HepG2 (cell line): Measurements from ENCODE around the gene HLCS. TPM values are rescaled to one million over a fixed set of nuclear protein-coding genes. Genes with fewer than 3 reads are reported as not detected.

Source experiments
- ATAC-seq: fragments of 200-7000 bp; cut with Tn5 transposase; 3 replicates; pipeline ENCODE4 v1.9.1; 2020; ENCODE audit warnings: mild to moderate bottlenecking, moderate library complexity
- BruUV-seq: library from RNA; stranded (reverse); fragments of 400-500 nt; replicated peaks from 2 replicates; lab custom pipeline; 2021; lab: Mats Ljungman, UMichigan
- CTCF ChIA-PET: fragments of 300-600 bp; formaldehyde crosslinking; extraction: SDS; loops from one replicate; lab custom pipeline; 2021; ENCODE audit warnings: low total read pairs, inconsistent platforms, low intra/inter-chr PET ratio; lab: Yijun Ruan, JAX
- POLR2A ChIA-PET: fragments of 350-600 bp; sonication (Branson Sonifier 250); formaldehyde crosslinking; loops from one replicate; lab custom pipeline; 2020; ENCODE audit warnings: antibody characterized with exemption, inconsistent platforms; lab: Yijun Ruan, JAX
- DNase-seq: peaks from one replicate; pipeline ENCODE4 v3.0.0-alpha.2; 2015; ENCODE audit warnings: low spot score
- FAIRE-seq: peaks from 3 replicates; lab custom pipeline; 2011; peaks lifted over from hg19 to GRCh38; lab: Jason Lieb, UNC
- H2AFZ ChIP-seq: one replicate; pipeline ENCODE4 v1.6.1; 2011; ENCODE audit warnings: low read length, inconsistent platforms
- H3K27ac ChIP-seq: fragments of 300-600 bp; 3 replicates; pipeline ENCODE4 v1.8.0; 2011; ENCODE audit warnings: mixed run types, mild to moderate bottlenecking, mixed read lengths, low read length, inconsistent platforms; ENCODE audit not compliant: insufficient read depth; ENCODE audit errors: extremely low read length
- H3K27me3 ChIP-seq, 2 experiments: fragments of 200-600 bp in 1 of 2; 2 replicates in 1 of 2; 3 replicates in 1 of 2; pipeline versions ENCODE4 v1.6.0 to v1.8.0; 2011; ENCODE audit warnings: low read length in 2 of 2, mild to moderate bottlenecking in 2 of 2, moderate library complexity in 2 of 2, inconsistent platforms in 1 of 2; ENCODE audit not compliant: insufficient read depth in 2 of 2, control insufficient read depth in 1 of 2
- H3K36me3 ChIP-seq, 2 experiments: fragments of 200-600 bp in 1 of 2; replicated peaks in 1 of 2; 2 replicates in 1 of 2; 3 replicates in 1 of 2; pipeline versions ENCODE4 v1.5.1 to v1.8.0; 2011; ENCODE audit warnings: low read length in 2 of 2, inconsistent platforms in 1 of 2; ENCODE audit not compliant: insufficient read depth in 2 of 2, control insufficient read depth in 1 of 2
- H3K4me1 ChIP-seq: 2 replicates; pipeline ENCODE4 v1.5.1; 2012; ENCODE audit warnings: low read length, inconsistent platforms; ENCODE audit not compliant: insufficient read depth
- H3K4me2 ChIP-seq: 2 replicates; pipeline ENCODE4 v1.6.0; 2011; ENCODE audit warnings: low read depth, low read length, inconsistent platforms
- H3K4me3 ChIP-seq, 3 experiments: fragments of 200-600 bp in 1 of 3; sonication (generic), shearing (Covaris generic) in 1 of 3; replicated peaks in 1 of 3; 2 replicates each; pipeline ENCODE4 v1.5.1; 2011 to 2016; ENCODE audit warnings: low read length in 3 of 3, inconsistent platforms in 2 of 3, low read depth in 2 of 3, mild to moderate bottlenecking in 2 of 3, control low read depth in 1 of 3, mixed read lengths in 1 of 3; ENCODE audit not compliant: insufficient read depth in 1 of 3
- H3K79me2 ChIP-seq: one replicate; pipeline ENCODE4 v1.6.1; 2011; ENCODE audit warnings: low read length, inconsistent platforms; ENCODE audit not compliant: insufficient read depth
- H3K9ac ChIP-seq: 2 replicates; pipeline ENCODE4 v1.6.0; 2011; ENCODE audit warnings: mild to moderate bottlenecking, low read depth, low read length, inconsistent platforms; ENCODE audit not compliant: insufficient read depth
- H3K9me3 ChIP-seq: 2 replicates; pipeline ENCODE4 v1.5.1; 2012; ENCODE audit warnings: mild to moderate bottlenecking, low read length
- H4K20me1 ChIP-seq: 2 replicates; pipeline ENCODE4 v1.6.0; 2011; ENCODE audit warnings: inconsistent platforms, mild to moderate bottlenecking, low read length, moderate library complexity; ENCODE audit not compliant: insufficient read depth
- DPF2 ChIP-seq: sonication (generic); formaldehyde crosslinking; IDR thresholded peaks from 2 replicates; pipeline ENCODE4 v1.4.0; 2020; ENCODE audit warnings: mild to moderate bottlenecking, low read depth, missing genetic modification reagents, borderline replicate concordance
- EP300 ChIP-seq, 3 experiments: sonication (generic) in 1 of 3; formaldehyde crosslinking in 1 of 3; IDR thresholded peaks; 2 replicates each; pipeline versions ENCODE4 v1.5.1 to v1.6.1; 2011 to 2020; ENCODE audit warnings: low read depth in 2 of 3, low read length in 2 of 3, borderline replicate concordance in 1 of 3, improper control_type of control experiment in 1 of 3, mild to moderate bottlenecking in 1 of 3, missing genetic modification reagents in 1 of 3, moderate library complexity in 1 of 3
- FOXJ3 ChIP-seq: sonication (generic); formaldehyde crosslinking; IDR thresholded peaks from 2 replicates; pipeline ENCODE4 v1.4.0; 2020; ENCODE audit warnings: missing genetic modification reagents, mild to moderate bottlenecking, borderline replicate concordance
- FOXP1 ChIP-seq, 2 experiments: fragments of 450-650 bp in 1 of 2; IDR thresholded peaks; 2 replicates each; pipeline ENCODE4 v1.6.1; 2017 to 2018; ENCODE audit warnings: antibody characterized with exemption in 1 of 2
- HNF4A ChIP-seq: sonication (generic); formaldehyde crosslinking; IDR thresholded peaks from 2 replicates; pipeline ENCODE4 v1.4.0; 2020; ENCODE audit warnings: missing genetic modification reagents
- IRF2 ChIP-seq: IDR thresholded peaks from 2 replicates; pipeline ENCODE4 v1.6.1; 2018; ENCODE audit warnings: missing genetic modification reagents, missing compliant biosample characterization
- LCORL ChIP-seq, 2 experiments: fragments of 450-650 bp in 1 of 2; sonication (generic) in 1 of 2; formaldehyde crosslinking in 1 of 2; IDR thresholded peaks; 2 replicates each; pipeline versions ENCODE4 v1.5.0 to v1.6.1; 2017 to 2020; ENCODE audit warnings: antibody characterized with exemption in 1 of 2, missing genetic modification reagents in 1 of 2
- MAFK ChIP-seq, 2 experiments: IDR thresholded peaks in 1 of 2; conservative IDR thresholded peaks in 1 of 2; 2 replicates each; pipeline ENCODE4 v1.6.1; 2011; ENCODE audit warnings: improper control_type of control experiment in 2 of 2, low read length in 2 of 2
- SALL1 ChIP-seq: sonication (generic); formaldehyde crosslinking; IDR thresholded peaks from 2 replicates; pipeline ENCODE4 v1.8.0; 2022; ENCODE audit warnings: mild to moderate bottlenecking, missing genetic modification reagents
- TEAD2 ChIP-seq: sonication (generic); formaldehyde crosslinking; IDR thresholded peaks from 2 replicates; pipeline ENCODE4 v1.9.0; 2021; ENCODE audit warnings: missing genetic modification reagents
- ZBTB1 ChIP-seq: sonication (generic); formaldehyde crosslinking; IDR thresholded peaks from 2 replicates; pipeline ENCODE4 v1.4.0; 2020; ENCODE audit warnings: missing genetic modification reagents, borderline replicate concordance
- ZEB1 ChIP-seq: IDR thresholded peaks from 2 replicates; pipeline ENCODE4 v1.6.1; 2012; ENCODE audit warnings: mild to moderate bottlenecking, low read depth, inconsistent platforms; ENCODE audit not compliant: insufficient replicate concordance
- ZGPAT ChIP-seq: IDR thresholded peaks from 2 replicates; pipeline ENCODE4 v1.6.1; 2016; ENCODE audit warnings: mild to moderate bottlenecking
- ZMYM4 ChIP-seq: sonication (generic); formaldehyde crosslinking; IDR thresholded peaks from 2 replicates; pipeline ENCODE4 v1.8.1; 2023; ENCODE audit warnings: mild to moderate bottlenecking, missing genetic modification reagents
- ZSCAN21 ChIP-seq: sonication (generic); formaldehyde crosslinking; IDR thresholded peaks from 2 replicates; pipeline ENCODE4 v1.8.0; 2022; ENCODE audit warnings: mild to moderate bottlenecking, missing genetic modification reagents, moderate library complexity, borderline replicate concordance
- ZSCAN25 ChIP-seq: sonication (generic); formaldehyde crosslinking; IDR thresholded peaks from 2 replicates; pipeline ENCODE4 v1.8.0; 2022; ENCODE audit warnings: mild to moderate bottlenecking, missing genetic modification reagents
- ZZZ3 ChIP-seq: sonication (generic); formaldehyde crosslinking; IDR thresholded peaks from 2 replicates; pipeline ENCODE4 v1.4.0; 2020; ENCODE audit warnings: missing genetic modification reagents, mild to moderate bottlenecking, borderline replicate concordance
- WGBS: methylation state at CpG from one replicate; pipeline ENCODE4 v1.1.6; 2017; ENCODE audit warnings: low lambda C conversion rate; 5-methylcytosine and 5-hydroxymethylcytosine counted together
- in situ Hi-C: cut with HindIII; loops from 2 replicates; pipeline ENCODE4 v1.10.0; 2017; ENCODE audit warnings: low pct_unique_long_range_greater_than_20kb; ENCODE audit not compliant: extremely low pct_ligation_motif_present
- intact Hi-C: fragments of 100-400 bp; cut with micrococcal nuclease; formaldehyde crosslinking; loops from one replicate; pipeline ENCODE4 v1.10.0; 2022; ENCODE audit not compliant: unreplicated experiment
- polyA plus RNA-seq, 8 experiments: library from polyadenylated mRNA; depleted of rRNA in 3 of 8; stranded (reverse) in 7 of 8; unstranded in 1 of 8; fragments of >200 nt; fragmentation: Illumina TruSeq in 4 of 8; extraction: Trizol in 4 of 8; gene quantifications; 2 replicates each; pipeline versions ENCODE4 v1.2.1 to v1.2.3, GENCODE V29; 2011 to 2016; ENCODE audit warnings: low read depth in 4 of 8, missing spikeins in 1 of 8, mixed read lengths in 1 of 8; ENCODE audit not compliant: insufficient read depth in 1 of 8
- total RNA-seq, 5 experiments: library from RNA; depleted of rRNA; stranded (reverse); fragments of >200 nt; fragmentation: Illumina TruSeq; extraction: Trizol; gene quantifications; 2 replicates each; pipeline ENCODE4 v1.2.3, GENCODE V29; 2016; ENCODE audit warnings: low read depth in 1 of 5
- TF ChIP-seq, protein P1 (sequence below): sonication (generic); formaldehyde crosslinking; IDR thresholded peaks from 2 replicates; pipeline ENCODE4 v1.4.0; 2020; ENCODE audit warnings: missing genetic modification reagents

The HLCS gene
- total and polyA plus RNA-seq, 2 of the 13 experiments (the other 11 are each of a cell fraction or from before 2014, with no cell fraction given), result 7.9 to 12.3 TPM

GRCh38 chr21:36860736-36861594 lies 105.5 kb downstream of the HLCS start:
- H3K9me3 ChIP-seq, result no peaks in the 10 kb centered on the region
- POLR2A ChIA-PET, result interaction anchor here (2.8 kb wide), 1 partner anchor 57 kb away, joined by 14 read pairs; no protein-coding TSS in a partner anchor
- intact Hi-C loops (loop anchor here (5.0 kb wide), 2 partner anchors 56 to 114 kb away; no protein-coding TSS in a partner anchor), in situ Hi-C loops (no loop called here)
- H3K27ac ChIP-seq, result peak overlapping the region; percentile 75
- peak; percentile 36 for FAIRE-seq
- peak overlapping the region in 2 of 3 experiments; percentile 43 to 48; a peak in 2 of 6 replicates for H3K4me3 ChIP-seq
- H3K36me3 ChIP-seq, result no peaks in the 10 kb centered on the region
- H3K79me2 ChIP-seq, result no peaks in the 10 kb centered on the region
- DNase-seq, result peak; percentile 72
- H3K9ac ChIP-seq, result peak overlapping the region; percentile 48
- CTCF ChIA-PET, result no interaction called here
- H3K27me3 ChIP-seq, result no peaks in the 10 kb centered on the region
- peak overlapping the region; percentile 54 for H3K4me2 ChIP-seq
- ATAC-seq, result peak; percentile 51
- no peak overlapping the region for H2AFZ ChIP-seq
- 8% methylated on average over 8 of the region's 8 CpGs for WGBS
- H4K20me1 ChIP-seq, result no peaks in the 10 kb centered on the region
- no TSS peak for BruUV-seq
- H3K4me1 ChIP-seq, result peaks cover 74% of the 10 kb centered on the region
- TF ChIP-seq ZSCAN21 (CRISPR knock-in tag) (peak; percentile 60; the same call in 1 of the 2 replicates), FOXP1 (IDR thresholded peaks at IDR 0.05) (no peak), FOXP1 (CRISPR knock-in tag; IDR thresholded peaks at IDR 0.05) (peak; percentile 56; the same call in 1 of the 2 replicates), IRF2 (CRISPR knock-in tag) (peak; percentile 41; the same call in 1 of the 2 replicates), SALL1 (CRISPR knock-in tag) (peak; percentile 41), ZSCAN25 (CRISPR knock-in tag) (0 out of 2 replicates have a peak, but pooled peaks have one; percentile 36), TEAD2 (CRISPR knock-in tag) (no peak), ZBTB1 (no peak), ZEB1 (peak; percentile 85), ZZZ3 (CRISPR knock-in tag) (no peak), ZMYM4 (CRISPR knock-in tag) (peak; percentile 34; the same call in 1 of the 2 replicates), MAFK (conservative IDR thresholded peaks at IDR 0.05 in 1 of 2, IDR thresholded peaks at IDR 0.05 in 1 of 2; ENCODE audit: low read length in 2 of 2) (0 out of 4 replicates have a peak, but pooled peaks of 1 of the 2 experiments have one; percentile 5), EP300 (IDR thresholded peaks at IDR 0.05; ENCODE audit: low read depth in 2 of 2, low read length in 2 of 2) (peak in 1 of 2 experiments; percentile 47; a peak in 2 of 4 replicates), EP300 (CRISPR knock-in tag; IDR thresholded peaks at IDR 0.05; ENCODE audit: borderline replicate concordance) (no peak), ZGPAT (CRISPR knock-in tag) (peak; percentile 22; the same call in 1 of the 2 replicates), DPF2 (CRISPR knock-in tag) (peak; percentile 15; the same call in 1 of the 2 replicates), FOXJ3 (no peak), HNF4A (peak; percentile 45; the same call in 1 of the 2 replicates), LCORL (IDR thresholded peaks at IDR 0.05) (no peak), LCORL (CRISPR knock-in tag; IDR thresholded peaks at IDR 0.05) (peak; percentile 62; the same call in 1 of the 2 replicates)
- TF ChIP-seq, protein P1, sequence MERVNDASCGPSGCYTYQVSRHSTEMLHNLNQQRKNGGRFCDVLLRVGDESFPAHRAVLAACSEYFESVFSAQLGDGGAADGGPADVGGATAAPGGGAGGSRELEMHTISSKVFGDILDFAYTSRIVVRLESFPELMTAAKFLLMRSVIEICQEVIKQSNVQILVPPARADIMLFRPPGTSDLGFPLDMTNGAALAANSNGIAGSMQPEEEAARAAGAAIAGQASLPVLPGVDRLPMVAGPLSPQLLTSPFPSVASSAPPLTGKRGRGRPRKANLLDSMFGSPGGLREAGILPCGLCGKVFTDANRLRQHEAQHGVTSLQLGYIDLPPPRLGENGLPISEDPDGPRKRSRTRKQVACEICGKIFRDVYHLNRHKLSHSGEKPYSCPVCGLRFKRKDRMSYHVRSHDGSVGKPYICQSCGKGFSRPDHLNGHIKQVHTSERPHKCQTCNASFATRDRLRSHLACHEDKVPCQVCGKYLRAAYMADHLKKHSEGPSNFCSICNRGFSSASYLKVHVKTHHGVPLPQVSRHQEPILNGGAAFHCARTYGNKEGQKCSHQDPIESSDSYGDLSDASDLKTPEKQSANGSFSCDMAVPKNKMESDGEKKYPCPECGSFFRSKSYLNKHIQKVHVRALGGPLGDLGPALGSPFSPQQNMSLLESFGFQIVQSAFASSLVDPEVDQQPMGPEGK (CRISPR knock-in tag), result 0 out of 2 replicates have a peak, but pooled peaks have one; percentile 32
